ENCODE measurements around the gene CHD2.

- no peak for TF ChIP-seq PATZ1 (CRISPR knock-in tag; IDR thresholded peaks at IDR 0.05; ENCODE audit: borderline replicate concordance)
- no peak for TF ChIP-seq ARNTL (CRISPR knock-in tag; IDR thresholded peaks at IDR 0.05; ENCODE audit: borderline replicate concordance, low read depth)
- no peak for TF ChIP-seq ZFP3 (CRISPR knock-in tag; IDR thresholded peaks at IDR 0.05)
- TF ChIP-seq CSDC2 (CRISPR knock-in tag; IDR thresholded peaks at IDR 0.05): no peak
- TF ChIP-seq ZNF565 (CRISPR knock-in tag; conservative IDR thresholded peaks at IDR 0.05; ENCODE audit: low read depth): no peak
- no peak for TF ChIP-seq ISL1 (CRISPR knock-in tag; IDR thresholded peaks at IDR 0.05)
- no peak for TF ChIP-seq RARB (CRISPR knock-in tag; IDR thresholded peaks at IDR 0.05)
- no peak for TF ChIP-seq OSR1 (CRISPR knock-in tag; IDR thresholded peaks at IDR 0.05)
- TF ChIP-seq ZNF70 (CRISPR knock-in tag; IDR thresholded peaks at IDR 0.05): no peak
- TF ChIP-seq CREB5 (CRISPR knock-in tag; IDR thresholded peaks at IDR 0.05; ENCODE audit: low read depth): no peak
- no peak for TF ChIP-seq BACH2 (CRISPR knock-in tag; IDR thresholded peaks at IDR 0.05; ENCODE audit: borderline replicate concordance)
- TF ChIP-seq ZNF8 (CRISPR knock-in tag; IDR thresholded peaks at IDR 0.05): no peak
Measured at GRCh38 chr15:93036951-93037819, 137.1 kb downstream of the CHD2 start.
